Measurements from ENCODE around the gene SNRPA1. TPM values are rescaled to one million over a fixed set of nuclear protein-coding genes. Genes with fewer than 3 reads are reported as not detected.

SNRPA1 gene
- total RNA-seq, 1 donor: 17.5 TPM

DNA sequence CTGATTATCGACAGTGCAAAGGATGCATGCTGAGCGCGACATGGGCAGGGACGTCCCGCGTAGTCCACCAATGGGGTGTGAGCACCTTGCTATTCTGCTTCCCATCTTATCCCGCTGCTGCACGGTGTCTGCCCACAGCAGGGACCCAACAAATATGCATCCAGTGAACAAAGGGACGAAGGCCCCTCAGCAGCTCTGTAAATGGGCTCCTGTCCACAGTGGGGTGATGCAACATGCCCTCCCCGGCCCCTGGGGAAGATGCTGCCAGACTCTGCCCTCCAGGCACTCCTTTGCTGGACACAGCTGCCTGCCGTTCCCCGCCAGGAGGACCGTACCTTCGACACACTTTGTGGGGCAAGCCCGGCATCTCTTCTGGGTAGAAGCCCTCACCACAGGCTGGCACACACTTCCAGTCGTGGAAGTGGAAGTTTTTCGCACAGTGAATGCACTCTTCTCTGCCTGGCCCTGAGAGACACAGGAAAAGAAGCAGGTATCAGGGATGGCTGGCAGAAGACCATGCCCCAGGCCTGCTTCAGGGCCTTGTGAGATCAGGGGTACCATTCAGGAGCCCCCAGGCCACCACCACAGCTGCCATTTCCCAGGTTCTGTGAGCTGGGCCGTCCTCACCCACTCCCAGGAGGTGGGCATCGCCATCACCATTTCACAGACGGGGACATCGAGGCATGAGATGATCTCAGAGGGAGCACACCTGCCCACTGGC, 18.2 kb upstream of the SNRPA1 start:
- TF ChIP-seq, protein P1, sequence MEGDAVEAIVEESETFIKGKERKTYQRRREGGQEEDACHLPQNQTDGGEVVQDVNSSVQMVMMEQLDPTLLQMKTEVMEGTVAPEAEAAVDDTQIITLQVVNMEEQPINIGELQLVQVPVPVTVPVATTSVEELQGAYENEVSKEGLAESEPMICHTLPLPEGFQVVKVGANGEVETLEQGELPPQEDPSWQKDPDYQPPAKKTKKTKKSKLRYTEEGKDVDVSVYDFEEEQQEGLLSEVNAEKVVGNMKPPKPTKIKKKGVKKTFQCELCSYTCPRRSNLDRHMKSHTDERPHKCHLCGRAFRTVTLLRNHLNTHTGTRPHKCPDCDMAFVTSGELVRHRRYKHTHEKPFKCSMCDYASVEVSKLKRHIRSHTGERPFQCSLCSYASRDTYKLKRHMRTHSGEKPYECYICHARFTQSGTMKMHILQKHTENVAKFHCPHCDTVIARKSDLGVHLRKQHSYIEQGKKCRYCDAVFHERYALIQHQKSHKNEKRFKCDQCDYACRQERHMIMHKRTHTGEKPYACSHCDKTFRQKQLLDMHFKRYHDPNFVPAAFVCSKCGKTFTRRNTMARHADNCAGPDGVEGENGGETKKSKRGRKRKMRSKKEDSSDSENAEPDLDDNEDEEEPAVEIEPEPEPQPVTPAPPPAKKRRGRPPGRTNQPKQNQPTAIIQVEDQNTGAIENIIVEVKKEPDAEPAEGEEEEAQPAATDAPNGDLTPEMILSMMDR (IDR thresholded peaks at IDR 0.05; ENCODE audit: insufficient read depth, low read length): no peak
- no peak for DNase-seq (ENCODE audit: low read depth)
- H3K4me3 ChIP-seq (ENCODE audit: low read depth, low read length): no peak overlapping the region

DNA sequence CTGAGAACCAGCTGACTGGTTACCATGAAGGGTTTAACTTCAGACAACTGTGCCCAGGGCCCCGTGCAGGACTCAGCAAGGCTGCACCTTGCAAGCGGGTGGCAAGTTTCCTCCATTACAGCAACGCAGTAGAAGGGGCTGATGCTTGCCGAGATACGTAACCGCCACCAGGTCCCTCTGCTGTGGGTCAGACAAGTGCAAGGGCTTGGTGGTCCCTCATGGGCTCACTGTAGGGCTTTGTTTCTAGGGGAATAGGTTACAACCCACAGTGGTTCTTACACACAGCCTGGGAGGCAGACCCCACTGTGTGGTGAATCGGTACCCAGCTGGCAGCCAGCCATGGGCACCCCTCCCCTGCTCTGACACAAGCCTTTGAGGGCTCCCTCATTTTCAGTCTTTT, 15.5 kb upstream of the SNRPA1 start:
- TF ChIP-seq, protein P1 (IDR thresholded peaks at IDR 0.05; ENCODE audit: insufficient read depth, low read length): no peak
- no peak for DNase-seq (ENCODE audit: low read depth)

DNA sequence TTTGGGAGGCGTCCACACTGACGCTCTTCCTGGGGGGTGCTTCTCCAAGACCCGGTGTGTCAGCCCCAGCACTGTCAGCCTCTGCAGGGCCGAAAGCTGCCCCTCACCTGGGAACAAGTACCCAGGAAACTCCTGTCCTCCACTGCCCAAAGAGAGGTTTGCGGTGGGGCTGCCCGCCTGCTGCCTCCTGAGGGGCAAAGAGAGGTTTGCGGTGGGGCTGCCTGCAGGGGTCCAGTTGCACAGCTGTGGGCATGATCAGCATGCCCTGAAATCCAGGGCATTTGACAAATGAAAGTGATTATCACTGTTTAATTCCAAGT, 15.1 kb upstream of the SNRPA1 start:
- TF ChIP-seq, protein P1 (IDR thresholded peaks at IDR 0.05; ENCODE audit: insufficient read depth, low read length): no peak
- no peak overlapping the region for H3K4me3 ChIP-seq (ENCODE audit: low read depth, low read length)
- no peak for DNase-seq (ENCODE audit: low read depth)

More for the DNA sequence above, 15.5 kb upstream of the SNRPA1 start:
- no peak overlapping the region for H3K4me3 ChIP-seq (ENCODE audit: low read depth, low read length)

DNA sequence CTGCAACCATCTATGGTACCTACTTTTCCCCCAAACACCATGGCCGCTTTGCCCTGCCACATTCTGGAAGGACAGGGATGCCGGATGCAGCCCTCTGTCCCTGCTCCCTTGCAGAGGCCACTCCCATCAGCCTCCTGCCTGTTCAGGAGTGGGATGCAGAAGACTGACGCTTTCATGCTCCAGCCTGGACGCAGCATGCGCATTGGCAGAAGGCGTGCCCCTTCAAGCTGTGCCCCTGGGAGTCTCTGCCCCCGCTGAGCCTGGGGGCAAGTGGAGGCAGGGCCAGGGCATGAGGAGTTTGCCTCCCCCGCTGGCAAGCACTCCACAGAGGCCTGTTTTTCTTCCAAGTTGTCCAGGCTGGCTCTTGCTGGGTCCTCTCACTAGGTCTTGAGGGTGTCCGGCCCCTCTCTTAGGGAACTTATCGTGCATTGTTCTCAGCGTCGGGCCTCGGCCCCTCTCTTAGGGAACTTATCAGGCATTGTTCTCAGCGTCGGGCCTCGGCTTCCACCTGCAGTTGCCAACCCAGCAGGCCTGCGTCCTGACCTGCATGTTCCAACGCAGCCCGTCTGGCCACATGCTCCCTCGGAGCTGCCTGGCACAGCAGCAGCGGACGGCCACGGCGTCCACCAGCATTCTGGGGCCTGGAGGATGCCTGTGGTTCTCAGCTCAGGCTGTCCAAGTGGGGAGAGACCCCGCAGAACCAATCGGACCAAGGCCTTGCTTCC, 14.6 kb upstream of the SNRPA1 start:
- TF ChIP-seq, protein P1 (IDR thresholded peaks at IDR 0.05; ENCODE audit: insufficient read depth, low read length): no peak
- H3K4me3 ChIP-seq (ENCODE audit: low read depth, low read length): no peak overlapping the region
- no peak for DNase-seq (ENCODE audit: low read depth)

DNA sequence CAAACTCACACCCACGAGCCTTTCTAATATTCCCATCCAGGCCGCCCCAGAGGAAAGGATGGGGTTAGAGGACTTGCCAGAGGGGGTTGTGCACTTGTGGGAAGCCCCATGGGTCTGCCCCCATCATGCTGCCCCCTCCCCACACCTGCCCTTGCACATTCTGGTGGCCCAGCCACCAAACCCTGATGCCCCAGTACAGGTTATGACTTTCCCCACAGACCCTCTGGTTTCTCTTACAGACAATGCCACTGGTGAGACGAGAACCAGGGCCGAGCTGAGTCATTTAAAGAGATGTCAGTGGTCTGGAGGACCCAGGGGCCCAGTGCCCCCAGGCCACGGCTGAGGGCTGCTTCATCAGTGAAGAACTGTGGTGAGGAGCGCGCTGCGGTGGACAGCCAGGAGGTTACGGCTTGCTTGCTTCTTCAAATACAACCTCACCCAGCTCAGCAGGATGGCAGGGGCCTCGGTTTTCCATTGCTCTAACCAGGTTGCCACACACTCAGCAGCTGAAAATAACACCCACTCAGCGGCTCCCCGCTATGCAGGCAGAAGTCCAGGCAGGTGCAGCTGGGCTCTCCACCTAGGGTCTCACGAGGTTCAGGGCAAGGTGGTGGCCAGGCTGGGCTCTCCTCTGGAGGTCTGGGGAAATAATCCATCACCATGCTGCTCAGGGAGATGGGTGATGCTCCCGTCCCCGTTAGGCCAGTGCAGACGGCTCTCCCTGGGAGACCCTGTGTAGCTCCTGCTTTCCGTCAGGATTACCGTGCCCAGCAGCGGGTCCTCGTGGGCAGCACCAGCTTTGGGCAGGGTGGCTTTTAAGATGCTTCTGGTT, 13.8 kb upstream of the SNRPA1 start:
- no peak for DNase-seq (ENCODE audit: low read depth)
- no peak overlapping the region for H3K4me3 ChIP-seq (ENCODE audit: low read depth, low read length)
- TF ChIP-seq, protein P1 (IDR thresholded peaks at IDR 0.05; ENCODE audit: insufficient read depth, low read length): no peak

DNA sequence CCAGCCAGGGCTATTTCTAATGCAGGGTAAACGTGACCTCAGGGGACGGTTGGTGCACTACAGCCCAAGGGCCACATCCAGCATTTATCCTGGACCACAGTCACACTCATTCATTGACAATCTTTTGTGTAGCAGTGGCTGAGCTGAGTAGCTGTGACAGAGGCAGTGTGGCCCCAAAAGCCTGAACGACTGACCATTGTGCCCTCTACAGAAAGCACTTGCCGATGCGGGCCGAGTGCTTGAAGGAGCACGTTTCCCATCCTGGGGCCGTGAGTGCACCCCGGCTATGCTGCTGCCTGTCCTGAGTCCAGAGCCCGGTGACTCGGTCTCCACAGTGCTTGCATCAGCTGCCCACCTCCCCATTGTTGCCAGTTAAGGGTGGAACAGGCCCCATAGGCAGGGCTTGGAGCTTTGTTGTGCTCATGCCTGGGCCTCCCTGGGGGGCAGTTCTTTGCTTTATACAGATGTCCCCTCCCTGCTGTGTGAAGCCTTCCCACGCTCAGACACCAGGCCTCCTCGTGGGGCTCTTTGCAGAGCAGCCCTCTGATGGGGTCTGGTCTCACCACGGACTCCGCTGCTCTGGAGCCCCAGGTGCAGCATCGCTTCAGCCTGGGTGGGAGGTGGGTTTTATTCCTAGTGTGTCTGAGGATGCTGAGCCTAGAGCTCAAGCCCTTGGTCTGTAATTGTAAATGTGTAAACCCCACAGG, 13.0 kb upstream of the SNRPA1 start:
- TF ChIP-seq, protein P1 (IDR thresholded peaks at IDR 0.05; ENCODE audit: insufficient read depth, low read length): no peak
- no peak for DNase-seq (ENCODE audit: low read depth)
- no peak overlapping the region for H3K4me3 ChIP-seq (ENCODE audit: low read depth, low read length)

Data from fibroblast of the aortic adventitia (primary cell).